NCI-H82 (cell line): ENCODE results near the gene STEAP2.

ENCODE experiments used
- DNase-seq: peaks from one replicate; lab custom pipeline; 2025; lab: John Stamatoyannopoulos, UW

STEAP2 gene

DNA sequence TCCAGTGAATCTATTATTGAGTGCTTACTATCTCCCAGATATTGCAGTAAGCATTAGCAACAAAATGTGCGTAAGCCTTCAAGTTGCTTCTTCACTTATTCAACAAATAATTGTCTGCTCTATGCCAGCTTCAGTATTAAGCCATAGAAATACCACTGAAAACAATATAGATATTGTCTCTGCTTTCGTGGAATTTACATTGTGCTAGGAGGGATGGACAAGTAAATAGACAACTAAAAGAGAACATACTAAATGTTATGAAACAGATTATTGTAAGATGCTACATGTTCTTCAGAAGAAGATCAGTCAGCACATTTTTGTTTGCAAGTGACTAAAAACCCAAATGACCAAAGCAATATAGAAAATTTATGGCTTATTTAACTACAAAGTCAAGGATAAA, 60.7 kb downstream of the STEAP2 start:
- DNase-seq, result no peak

DNA sequence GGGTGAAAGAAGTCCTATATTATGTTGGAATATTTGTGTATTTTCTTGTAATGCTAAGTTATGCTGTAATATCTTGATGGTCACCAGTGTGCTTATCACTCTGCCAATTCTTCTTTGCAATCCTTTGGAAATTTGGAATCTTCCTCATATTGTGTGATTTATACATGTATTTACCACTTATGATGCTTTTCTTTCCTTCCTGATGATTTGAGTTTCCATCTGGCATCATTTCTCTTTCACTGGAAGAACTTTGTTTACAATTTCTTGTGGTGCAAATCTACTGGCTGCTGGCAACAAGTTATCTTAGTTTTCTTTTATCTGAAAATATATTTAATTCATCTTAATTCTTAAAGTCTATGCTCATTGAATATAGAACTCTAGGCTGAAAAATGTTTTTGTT, 62.6 kb downstream of the STEAP2 start:
- no peak for DNase-seq

DNA sequence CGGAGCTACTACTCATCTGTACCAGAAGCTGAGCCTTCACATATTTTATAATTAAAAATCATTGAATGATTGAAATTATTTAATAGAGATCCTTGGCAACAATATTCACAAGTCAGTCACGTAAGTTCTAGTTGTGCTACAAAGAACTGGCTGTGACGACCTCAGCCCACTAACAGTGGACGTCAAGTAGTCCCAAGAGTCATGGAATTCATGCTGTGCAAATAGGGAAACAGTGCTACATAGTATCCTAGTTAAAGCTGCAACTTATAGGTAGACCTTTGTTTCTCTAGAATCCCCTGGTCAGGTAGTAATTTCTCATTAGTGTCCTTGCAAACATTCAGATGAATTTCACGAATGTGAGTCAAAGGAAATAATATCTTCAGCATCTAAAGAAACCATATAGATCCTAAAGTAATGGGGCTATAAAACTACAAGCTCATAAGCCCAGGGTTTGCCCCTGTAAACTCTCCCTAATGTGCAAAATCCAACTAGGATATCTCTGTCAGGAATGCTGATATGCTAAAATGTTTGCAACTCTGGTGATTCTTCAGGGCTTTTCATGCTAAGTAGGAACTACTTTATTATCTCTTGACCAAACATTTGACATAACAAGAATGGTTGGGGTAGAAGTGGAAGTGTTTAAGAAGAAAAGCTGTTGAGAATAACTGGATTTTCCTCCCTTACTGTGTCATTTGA, 64.6 kb downstream of the STEAP2 start:
- DNase-seq, result no peak
